GM23338 (cell line): Measurements from ENCODE around the gene HMGXB3. TPM values are rescaled to one million over a fixed set of nuclear protein-coding genes. Genes with fewer than 3 reads are reported as not detected.
A peak's percentile ranks its signal among the peaks of the same experiment; 100 is the strongest.

ENCODE experiments used
- ATAC-seq: fragments of 200-7000 bp; cut with Tn5 transposase; 3 replicates; pipeline ENCODE4 v1.9.1; 2020
- DNase-seq: peaks from one replicate; pipeline ENCODE4 v3.0.0-alpha.2; 2015; ENCODE audit warnings: low spot score
- H2AFZ ChIP-seq: fragments of 200-600 bp; sonication (generic); 2 replicates; pipeline ENCODE4 v1.8.0; 2016; ENCODE audit warnings: antibody characterized with exemption, mild to moderate bottlenecking, moderate library complexity
- H3F3A ChIP-seq: fragments of 200-600 bp; sonication (generic); replicated peaks from 2 replicates; pipeline ENCODE4 v1.8.0; 2017; ENCODE audit warnings: antibody characterized with exemption, mixed run types, low read depth
- H3K27ac ChIP-seq: fragments of 200-600 bp; sonication (generic); 2 replicates; pipeline ENCODE4 v1.6.1; 2016; ENCODE audit warnings: low read depth
- H3K27me3 ChIP-seq: fragments of 200-600 bp; sonication (generic); 2 replicates; pipeline ENCODE4 v1.8.0; 2016; ENCODE audit warnings: mild to moderate bottlenecking, mixed run types, moderate library complexity; ENCODE audit not compliant: insufficient read depth
- H3K36me3 ChIP-seq: fragments of 200-600 bp; sonication (generic); 2 replicates; pipeline ENCODE4 v1.8.0; 2016; ENCODE audit warnings: mild to moderate bottlenecking; ENCODE audit not compliant: insufficient read depth
- H3K4me1 ChIP-seq: fragments of 200-600 bp; sonication (generic); 2 replicates; pipeline ENCODE4 v1.8.0; 2016; ENCODE audit warnings: mild to moderate bottlenecking, moderate library complexity; ENCODE audit not compliant: insufficient read depth
- H3K4me2 ChIP-seq: fragments of 200-600 bp; sonication (generic); 2 replicates; pipeline ENCODE4 v1.7.1; 2017; ENCODE audit warnings: mixed run types
- H3K4me3 ChIP-seq: fragments of 200-600 bp; sonication (generic); 2 replicates; pipeline ENCODE4 v1.6.1; 2016; ENCODE audit warnings: mixed run types
- H3K79me2 ChIP-seq: fragments of 200-600 bp; sonication (generic); replicated peaks from 2 replicates; pipeline ENCODE4 v1.8.0; 2017; ENCODE audit warnings: mild to moderate bottlenecking; ENCODE audit not compliant: insufficient read depth
- H3K9me2 ChIP-seq: fragments of 200-600 bp; sonication (generic); 2 replicates; pipeline ENCODE4 v1.8.0; 2017; ENCODE audit not compliant: insufficient read depth
- H4K20me1 ChIP-seq: fragments of 200-600 bp; sonication (generic); replicated peaks from 2 replicates; pipeline ENCODE4 v1.8.0; 2017; ENCODE audit warnings: mild to moderate bottlenecking; ENCODE audit not compliant: insufficient read depth
- H3K27ac Mint-ChIP-seq: 2 replicates; pipeline ENCODE4 v1.8.0; 2020; ENCODE audit warnings: inconsistent platforms, mild to moderate bottlenecking, moderate library complexity, mixed read lengths
- H3K27me3 Mint-ChIP-seq: 3 replicates; pipeline ENCODE4 v1.8.0; 2022; ENCODE audit warnings: low read depth, mild to moderate bottlenecking, moderate library complexity, mixed read lengths, inconsistent platforms; ENCODE audit not compliant: insufficient read depth, poor library complexity
- H3K36me3 Mint-ChIP-seq: 3 replicates; pipeline ENCODE4 v1.8.0; 2021; ENCODE audit warnings: low read depth, mild to moderate bottlenecking, inconsistent platforms, moderate library complexity, mixed read lengths
- H3K4me1 Mint-ChIP-seq: 3 replicates; pipeline ENCODE4 v1.8.0; 2020; ENCODE audit warnings: mild to moderate bottlenecking, inconsistent platforms, mixed read lengths
- H3K4me3 Mint-ChIP-seq: 3 replicates; pipeline ENCODE4 v1.8.0; 2021; ENCODE audit warnings: moderate library complexity, mild to moderate bottlenecking, inconsistent platforms, mixed read lengths
- H3K9me3 Mint-ChIP-seq: 3 replicates; pipeline ENCODE4 v1.8.0; 2020; ENCODE audit warnings: moderate library complexity, mild to moderate bottlenecking, inconsistent platforms, mixed read lengths
- CREB1 ChIP-seq: fragments of 250-450 bp; sonication (Bioruptor Pico); IDR thresholded peaks from 2 replicates; pipeline ENCODE4 v1.5.0; 2020; ENCODE audit warnings: low read depth, mild to moderate bottlenecking, moderate library complexity
- CTCF ChIP-seq, 2 experiments: fragments of 200-600 bp in 1 of 2; sonication (generic) in 1 of 2; conservative IDR thresholded peaks; 2 replicates each; pipeline versions ENCODE4 v1.5.1 to v1.6.1; 2016 to 2017; ENCODE audit warnings: antibody characterized with exemption in 2 of 2, low read depth in 2 of 2, mild to moderate bottlenecking in 2 of 2, moderate library complexity in 1 of 2
- ETS1 ChIP-seq: IDR thresholded peaks from 2 replicates; pipeline ENCODE4 v1.6.1; 2016; ENCODE audit warnings: antibody characterized with exemption
- EZH2 ChIP-seq: fragments of 200-600 bp; sonication (generic); IDR thresholded peaks from one replicate; pipeline ENCODE4 v1.8.0; 2017; ENCODE audit warnings: antibody characterized with exemption, mild to moderate bottlenecking, low read depth; ENCODE audit not compliant: unreplicated experiment
- EZH2phosphoT487 ChIP-seq: fragments of 200-600 bp; sonication (generic); IDR thresholded peaks from one replicate; pipeline ENCODE4 v1.8.1; 2018; ENCODE audit warnings: antibody characterized with exemption; ENCODE audit not compliant: unreplicated experiment
- JUNB ChIP-seq: IDR thresholded peaks from one replicate; pipeline ENCODE4 v1.6.1; 2016; ENCODE audit warnings: antibody characterized with exemption; ENCODE audit not compliant: unreplicated experiment
- NANOG ChIP-seq: IDR thresholded peaks from 2 replicates; pipeline ENCODE4 v1.6.1; 2016; ENCODE audit warnings: antibody characterized with exemption, borderline replicate concordance
- POLR2AphosphoS5 ChIP-seq: IDR thresholded peaks from 2 replicates; pipeline ENCODE4 v1.6.1; 2016; ENCODE audit warnings: antibody characterized with exemption, low read depth
- REST ChIP-seq: IDR thresholded peaks from one replicate; pipeline ENCODE4 v1.6.1; 2018; ENCODE audit warnings: antibody characterized with exemption; ENCODE audit not compliant: unreplicated experiment
- STAT1 ChIP-seq: IDR thresholded peaks from one replicate; pipeline ENCODE4 v1.6.1; 2016; ENCODE audit warnings: antibody characterized with exemption; ENCODE audit not compliant: unreplicated experiment
- ZNF114 ChIP-seq: fragments of 250-450 bp; sonication (Bioruptor Pico); IDR thresholded peaks from 2 replicates; pipeline ENCODE4 v1.5.0; 2020; ENCODE audit warnings: mild to moderate bottlenecking, moderate library complexity
- ZNF331 ChIP-seq: fragments of 250-450 bp; sonication (Bioruptor Pico); IDR thresholded peaks from 2 replicates; pipeline ENCODE4 v1.5.0; 2020; ENCODE audit warnings: low read depth, mild to moderate bottlenecking, moderate library complexity
- ZNF462 ChIP-seq: fragments of 250-450 bp; sonication (Bioruptor Pico); IDR thresholded peaks from 2 replicates; pipeline ENCODE4 v1.5.0; 2020; ENCODE audit warnings: mild to moderate bottlenecking, moderate library complexity
- polyA plus RNA-seq: library from polyadenylated mRNA; unstranded; fragments of >200 nt; fragmentation: Nextera tagmentation; extraction: Ambion mirVana; gene quantifications from 2 replicates; pipeline ENCODE4 v1.2.1, GENCODE V29; 2016
- total RNA-seq: library from RNA; depleted of rRNA; stranded (reverse); fragments of >200 nt; shearing (Covaris generic); gene quantifications from 2 replicates; pipeline ENCODE4 v1.2.3, GENCODE V29; 2014

HMGXB3 gene
- total and polyA plus RNA-seq, 2 experiments from 2014 or later = 9.4 to 37.9 TPM

GRCh38 chr5:150043657-150044328 lies 43.3 kb downstream of the HMGXB3 start:
- Histone ChIP-seq H3F3A (no peaks in the 10 kb centered on the region), H2AFZ (no peak overlapping the region), H3K9me2 (no peaks in the 10 kb centered on the region), H3K4me2 (no peak overlapping the region), H4K20me1 (peaks cover 11% of the 10 kb centered on the region), H3K36me3 (peaks cover 39% of the 10 kb centered on the region), H3K27me3 (no peaks in the 10 kb centered on the region), H3K27ac (no peak overlapping the region), H3K4me3 (no peak overlapping the region), H3K79me2 (no peaks in the 10 kb centered on the region), H3K4me1 (no peaks in the 10 kb centered on the region)
- peak overlapping the region; percentile 10; the same call in 1 of the 2 replicates for H3K27ac Mint-ChIP-seq
- ATAC-seq (no peak), DNase-seq (no peak)
- H3K9me3 Mint-ChIP-seq = no peaks in the 10 kb centered on the region
- TF ChIP-seq EZH2 (no peak), ZNF462 (CRISPR knock-in tag) (no peak), CTCF (conservative IDR thresholded peaks at IDR 0.05; ENCODE audit: low read depth in 2 of 2) (no peak), NANOG (no peak), CREB1 (no peak), ZNF331 (CRISPR knock-in tag) (no peak), STAT1 (no peak), ETS1 (no peak), ZNF114 (CRISPR knock-in tag) (no peak), REST (no peak), POLR2AphosphoS5 (no peak), JUNB (no peak), EZH2phosphoT487 (no peak)
- H3K4me3 Mint-ChIP-seq = no peak overlapping the region
- H3K27me3 Mint-ChIP-seq = peaks cover under 1% of the 10 kb centered on the region
- H3K36me3 Mint-ChIP-seq = peaks cover 72% of the 10 kb centered on the region
- H3K4me1 Mint-ChIP-seq = peaks cover 4% of the 10 kb centered on the region
